ENCODE measurements around the gene GZMH.
"Not testable (repeated sequence)": the region's sequence is repeated elsewhere in the genome, so short reads cannot be mapped to it uniquely, and the experiment has no call there.

Gene GZMH

DNA sequence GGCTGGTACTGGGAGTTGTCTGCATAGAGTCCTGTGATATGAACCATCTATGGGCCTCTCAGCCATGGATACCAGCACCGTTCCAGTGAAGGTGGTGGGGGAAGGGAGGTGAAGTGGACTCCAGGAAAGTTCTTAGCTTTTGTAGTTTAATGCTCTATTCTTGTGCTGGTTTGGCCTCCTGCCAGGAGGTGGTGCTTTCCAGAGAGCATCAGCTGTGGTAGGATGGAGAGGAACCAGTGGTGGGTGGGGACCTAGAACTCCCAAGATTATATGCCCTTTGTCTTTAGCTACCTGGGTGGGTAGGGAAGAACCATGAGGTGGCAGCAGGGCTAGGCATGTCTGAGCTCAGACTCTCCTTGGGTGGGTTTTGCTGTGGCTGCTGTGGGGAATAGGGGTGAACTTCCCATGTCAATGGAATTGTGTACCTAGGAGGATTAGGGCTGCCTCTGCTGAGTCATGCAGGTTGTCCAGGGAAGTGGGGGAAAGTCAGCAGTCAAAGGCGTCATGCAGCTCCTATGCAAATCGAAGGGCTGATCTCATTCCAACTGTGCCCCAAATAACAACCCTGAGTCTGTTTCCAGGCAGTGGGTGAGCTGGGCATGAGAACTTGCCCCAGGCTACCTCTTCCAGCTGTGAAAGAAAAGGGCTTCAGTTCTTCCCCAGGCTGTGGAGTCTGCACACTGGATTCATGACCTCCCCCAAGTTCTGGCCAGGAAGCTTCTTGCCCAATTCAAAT lies 14.2 kb downstream of the GZMH start:
- no peak for DNase-seq (ENCODE audit: low read depth)

DNA sequence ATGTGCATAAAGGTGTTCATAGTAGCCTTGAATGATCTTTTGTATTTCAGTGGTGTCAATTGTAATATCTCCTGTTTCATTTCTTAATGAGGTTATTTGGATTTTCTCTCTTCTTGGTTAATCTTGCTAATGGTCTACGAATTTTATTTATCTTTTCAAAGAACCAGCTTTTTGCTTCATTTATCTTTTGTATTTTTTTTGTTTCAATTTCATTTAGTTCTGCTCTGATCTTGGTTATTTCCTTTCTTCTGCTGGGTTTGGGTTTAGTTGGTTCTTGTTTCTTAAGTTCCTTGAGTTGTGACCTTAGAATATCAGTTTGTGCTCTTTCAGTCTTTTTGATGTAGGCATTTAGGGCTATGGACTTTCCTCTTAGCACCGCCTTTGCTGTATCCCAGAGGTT lies 18.5 kb downstream of the GZMH start:
- DNase-seq (ENCODE audit: low read depth): not testable (repeated sequence)

DNA sequence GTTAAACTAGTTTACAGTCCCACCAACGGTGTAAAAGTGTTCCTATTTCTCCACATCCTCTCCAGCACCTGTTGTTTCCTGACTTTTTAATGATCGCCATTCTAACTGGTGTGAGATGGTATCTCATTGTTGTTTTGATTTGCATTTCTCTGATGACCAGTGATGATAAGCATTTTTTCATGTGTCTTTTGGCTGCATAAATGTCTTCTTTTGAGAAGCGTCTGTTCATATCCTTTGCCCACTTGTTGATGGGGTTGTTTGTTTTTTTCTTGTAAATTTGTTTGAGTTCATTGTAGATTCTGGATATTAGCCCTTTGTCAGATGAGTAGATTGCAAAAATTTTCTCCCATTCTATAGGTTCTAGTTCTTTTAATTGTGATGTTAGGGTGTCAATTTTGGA lies 25.1 kb downstream of the GZMH start:
- DNase-seq (ENCODE audit: low read depth): not testable (repeated sequence)

DNA sequence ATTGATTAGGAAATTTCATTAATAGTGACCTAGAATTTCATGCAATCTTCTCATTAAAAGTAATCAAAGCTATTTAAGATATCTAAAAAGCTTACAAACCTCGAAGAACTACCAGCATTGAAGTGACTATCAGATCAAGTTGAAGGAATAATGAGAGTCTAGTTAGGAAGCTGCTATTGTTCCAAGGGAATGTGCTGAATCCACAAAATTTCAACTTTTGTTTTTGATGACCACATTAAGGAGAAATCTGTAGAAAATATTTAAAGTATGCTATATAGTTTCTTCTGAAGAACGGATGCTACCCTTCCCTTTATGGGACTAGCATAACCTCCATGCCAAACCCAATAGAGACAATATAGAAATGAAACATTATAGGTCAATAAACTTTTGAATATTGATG lies 30.9 kb downstream of the GZMH start:
- DNase-seq (ENCODE audit: low read depth): no peak

DNA sequence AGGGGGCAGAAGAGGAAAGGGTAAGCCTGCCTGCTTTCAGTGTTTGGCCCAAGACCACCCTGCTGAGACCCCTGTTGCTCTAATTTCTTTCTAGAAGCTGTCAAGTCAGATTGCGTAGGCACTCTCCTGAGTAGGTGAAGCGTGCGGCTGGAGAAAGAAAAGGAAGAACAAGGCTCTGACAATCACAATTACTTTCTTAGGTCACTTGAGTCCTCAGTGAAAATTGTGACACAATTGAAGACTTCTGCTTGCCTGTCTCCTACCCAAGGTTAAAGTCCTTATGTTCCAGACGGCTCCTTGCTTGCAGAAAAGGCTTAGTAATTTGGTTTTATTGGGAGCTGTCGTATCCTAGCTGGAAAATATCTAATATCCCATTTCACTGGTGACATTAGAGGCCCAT lies 32.7 kb downstream of the GZMH start:
- DNase-seq (ENCODE audit: low read depth): no peak

DNA sequence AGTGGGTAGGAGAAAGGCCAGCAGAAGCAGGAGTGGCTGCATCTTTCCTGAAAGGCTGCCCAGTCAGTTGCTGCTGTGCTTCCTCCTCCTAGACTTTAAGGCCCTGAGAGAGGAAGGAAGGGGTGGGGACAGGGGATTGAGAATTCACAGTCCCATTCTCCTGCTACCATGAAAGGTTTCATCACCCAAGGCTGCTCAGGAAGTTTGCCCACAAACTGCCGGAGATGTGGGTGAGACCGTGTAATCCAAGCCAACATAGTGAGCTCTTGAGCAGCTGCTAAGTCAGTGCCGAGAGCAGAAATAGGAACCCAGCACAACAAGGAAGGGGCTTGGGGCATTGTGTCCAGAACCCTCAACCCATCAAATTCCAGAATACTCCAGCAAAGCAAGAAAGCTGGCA lies 33.3 kb downstream of the GZMH start, which contains the start of gene CTSG:
TSS of gene CTSG (minus strand) at position 69 of the 400 bp plus-strand sequence. CDS start at position 42, 27 bp downstream.
- DNase-seq (ENCODE audit: low read depth): no peak

DNA sequence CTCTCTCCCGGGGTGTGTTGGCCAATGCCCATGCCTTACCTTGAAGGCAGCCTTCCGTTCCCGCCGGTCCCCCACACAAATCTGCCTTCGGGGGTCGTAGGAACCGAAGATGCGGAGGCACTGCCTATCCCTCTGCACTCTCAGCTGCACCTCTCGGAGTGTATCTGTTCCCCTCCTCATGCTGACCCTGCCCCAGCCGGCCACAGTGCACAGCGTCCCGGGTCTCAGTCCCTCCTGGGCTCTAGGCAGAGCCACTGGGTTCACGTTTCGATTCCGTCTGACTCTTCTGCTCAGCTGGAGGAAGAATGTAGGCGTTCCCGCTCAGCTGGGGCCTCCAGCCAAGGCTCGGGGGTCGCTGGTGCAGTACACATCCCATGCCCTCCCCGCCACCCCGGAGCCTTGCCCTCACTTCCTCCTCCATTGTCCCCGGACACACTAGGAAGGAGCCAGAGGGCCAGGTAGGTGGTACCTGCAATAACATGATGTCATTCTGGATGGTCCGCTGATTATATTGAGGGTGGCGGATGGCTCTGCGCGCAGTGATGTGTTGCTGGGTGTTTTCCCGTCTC lies 35.2 kb downstream of the GZMH start:
- DNase-seq (ENCODE audit: low read depth): no peak

DNA sequence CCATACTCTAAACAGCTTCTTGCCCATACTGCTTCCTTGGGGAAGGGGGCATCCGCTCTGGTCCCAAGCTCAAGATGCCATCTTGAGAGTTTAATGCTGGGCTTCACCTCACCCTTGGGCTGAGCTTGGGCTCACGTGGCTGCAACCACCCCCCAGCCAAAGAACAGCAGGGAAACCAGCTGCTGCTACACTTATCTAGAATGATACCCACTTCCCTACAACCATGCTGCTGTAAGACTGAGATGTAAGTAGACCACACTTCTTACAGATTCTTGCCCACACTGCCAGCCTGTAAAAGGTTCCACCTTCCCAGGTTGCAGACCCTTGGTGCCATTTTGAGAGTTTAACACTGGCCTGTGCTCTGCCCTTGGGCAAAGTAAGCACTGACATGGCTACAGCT lies 43.2 kb downstream of the GZMH start:
- DNase-seq (ENCODE audit: low read depth): no peak

DNA sequence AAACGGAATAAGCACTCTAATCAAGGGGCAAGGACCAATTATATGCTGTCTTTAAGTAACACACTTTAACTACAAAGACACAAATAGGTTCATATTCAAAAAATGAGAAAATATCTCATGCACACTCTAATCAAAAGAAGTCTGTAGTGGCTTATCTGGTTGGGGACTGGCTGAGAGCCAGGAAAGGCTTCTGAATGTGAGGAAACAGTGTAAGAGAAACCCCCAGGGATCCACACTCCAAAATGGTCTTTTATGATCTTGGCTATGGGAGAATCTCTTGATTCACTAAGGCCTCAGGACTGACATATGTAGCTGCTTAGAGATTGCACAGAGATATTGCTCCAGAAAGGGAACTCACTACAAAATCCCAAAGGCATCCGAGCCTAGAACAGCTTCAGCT lies 43.7 kb downstream of the GZMH start:
- DNase-seq (ENCODE audit: low read depth): no peak

DNA sequence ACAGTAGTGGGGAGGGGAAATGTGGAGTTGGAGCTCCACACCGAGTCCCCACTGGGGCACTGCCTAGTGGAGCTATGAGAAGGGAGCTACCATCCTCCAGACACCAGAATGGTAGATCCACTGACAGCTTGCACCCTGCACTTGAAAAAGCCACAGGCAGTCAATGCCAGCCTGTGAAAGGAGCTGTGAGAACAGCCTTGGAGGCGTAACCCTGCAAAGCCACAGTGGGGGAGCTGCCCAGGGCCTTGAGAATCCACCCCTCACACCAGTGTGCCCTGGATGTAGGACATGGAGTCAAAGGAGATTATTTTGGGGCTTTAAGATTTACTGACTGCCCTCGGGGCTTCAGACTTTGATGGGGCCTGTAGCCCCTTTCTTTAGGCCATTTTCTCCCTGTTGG lies 46.0 kb downstream of the GZMH start:
- DNase-seq (ENCODE audit: low read depth): no peak

DNA sequence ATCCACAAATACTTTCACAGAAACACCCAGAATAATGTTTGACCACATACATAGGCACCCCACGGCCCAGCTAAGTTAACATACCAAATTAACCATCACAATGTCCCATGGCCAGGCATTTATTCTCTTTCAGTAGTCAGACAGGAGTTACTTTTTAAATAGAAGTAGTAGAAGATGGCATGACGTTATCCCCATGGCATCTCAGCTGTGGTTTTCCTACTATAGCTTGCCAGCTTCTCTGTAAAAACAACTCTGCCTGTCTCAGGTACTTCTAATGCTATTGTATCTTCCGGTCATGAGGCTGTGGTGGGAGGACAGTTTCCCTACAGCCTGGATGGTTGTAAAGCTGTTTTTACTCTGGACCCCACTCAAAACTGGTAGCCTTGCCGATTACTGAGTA lies 52.7 kb downstream of the GZMH start:
- DNase-seq (ENCODE audit: low read depth): no peak

Measured in activated gamma-delta T cell treated with anti-CD3 and anti-CD28 coated beads, Interleukin-2, amount 50 U/mL, for 16 hours (primary cell).